Neural cell (in vitro differentiated cells): Measurements from ENCODE around the gene NEDD9. TPM values are rescaled to one million over a fixed set of nuclear protein-coding genes. Genes with fewer than 3 reads are reported as not detected.

Source experiments
- H2AFZ ChIP-seq: fragments of 200-600, 300-800 bp; sonication (generic), shearing (Covaris generic); 2 replicates; pipeline ENCODE4 v1.6.0; 2014; ENCODE audit warnings: low read depth, mild to moderate bottlenecking, antibody characterized with exemption, low read length, moderate library complexity
- H3F3A ChIP-seq: fragments of 200-600 bp; shearing (Covaris generic); 2 replicates; pipeline ENCODE4 v1.6.1; 2016; ENCODE audit warnings: mild to moderate bottlenecking, moderate library complexity, mixed read lengths, antibody characterized with exemption, low read length; ENCODE audit not compliant: insufficient read depth, poor library complexity, severe bottlenecking
- H3K27ac ChIP-seq: fragments of 200-600, 300-800 bp; sonication (generic), shearing (Covaris generic); 2 replicates; pipeline ENCODE4 v1.5.1; 2014; ENCODE audit warnings: mild to moderate bottlenecking, low read length, moderate library complexity
- H3K27me3 ChIP-seq: fragments of 300-800, 200-600 bp; sonication (generic), shearing (Covaris generic); 2 replicates; pipeline ENCODE4 v1.6.0; 2014; ENCODE audit warnings: mild to moderate bottlenecking, low read depth, low read length, moderate library complexity; ENCODE audit not compliant: insufficient read depth
- H3K36me3 ChIP-seq: fragments of 300-800, 200-600 bp; sonication (generic), shearing (Covaris generic); 2 replicates; pipeline ENCODE4 v1.5.1; 2014; ENCODE audit warnings: mild to moderate bottlenecking, antibody characterized with exemption, low read length, moderate library complexity; ENCODE audit not compliant: insufficient read depth
- H3K4me2 ChIP-seq: fragments of 300-800, 200-600 bp; sonication (generic), shearing (Covaris generic); 2 replicates; pipeline ENCODE4 v1.6.0; 2014; ENCODE audit warnings: mild to moderate bottlenecking, low read length
- H3K4me3 ChIP-seq: fragments of 300-800, 200-600 bp; sonication (generic), shearing (Covaris generic); 2 replicates; pipeline ENCODE4 v1.5.1; 2014; ENCODE audit warnings: mild to moderate bottlenecking, low read length, moderate library complexity
- H3K79me2 ChIP-seq: fragments of 200-600 bp; shearing (Covaris generic); replicated peaks from 2 replicates; pipeline ENCODE4 v1.6.0; 2014; ENCODE audit warnings: mild to moderate bottlenecking, low read length, moderate library complexity; ENCODE audit not compliant: insufficient read depth
- H3K9ac ChIP-seq: fragments of 300-800, 200-600 bp; sonication (generic), shearing (Covaris generic); 2 replicates; pipeline ENCODE4 v1.6.1; 2016; ENCODE audit warnings: mild to moderate bottlenecking, low read length, mixed read lengths
- H3K9me2 ChIP-seq: fragments of 200-600 bp; shearing (Covaris generic); 2 replicates; pipeline ENCODE4 v1.6.1; 2016; ENCODE audit warnings: mild to moderate bottlenecking, low read length, mixed read lengths; ENCODE audit not compliant: insufficient read depth
- H3K9me3 ChIP-seq: fragments of 200-600, 300-800 bp; sonication (generic), shearing (Covaris generic); 2 replicates; pipeline ENCODE4 v1.6.1; 2016; ENCODE audit warnings: mild to moderate bottlenecking, mixed run types, low read length, moderate library complexity, mixed read lengths
- H4K20me1 ChIP-seq: fragments of 200-600 bp; shearing (Covaris generic); 2 replicates; pipeline ENCODE4 v1.6.1; 2016; ENCODE audit warnings: mild to moderate bottlenecking, mixed run types; ENCODE audit not compliant: insufficient read depth
- EP300 ChIP-seq: fragments of 450-650 bp; conservative IDR thresholded peaks from 2 replicates; pipeline ENCODE4 v1.6.1; 2014; ENCODE audit warnings: antibody characterized with exemption, mild to moderate bottlenecking, moderate library complexity; ENCODE audit not compliant: poor library complexity, severe bottlenecking
- EZH2 ChIP-seq: fragments of 200-600, 300-800 bp; shearing (Covaris generic), sonication (generic); IDR thresholded peaks from 2 replicates; pipeline ENCODE4 v1.6.1; 2014; ENCODE audit warnings: antibody characterized with exemption, low read length, borderline replicate concordance, mild to moderate bottlenecking; ENCODE audit not compliant: insufficient read depth, poor library complexity, severe bottlenecking
- MXI1 ChIP-seq: fragments of 450-650 bp; conservative IDR thresholded peaks from 2 replicates; pipeline ENCODE4 v1.6.1; 2014; ENCODE audit warnings: antibody characterized with exemption, mild to moderate bottlenecking; ENCODE audit not compliant: poor library complexity, severe bottlenecking
- POLR2AphosphoS5 ChIP-seq: IDR thresholded peaks from 2 replicates; pipeline ENCODE4 v1.6.1; 2012
- RAD21 ChIP-seq: fragments of 450-650 bp; conservative IDR thresholded peaks from 2 replicates; pipeline ENCODE4 v1.6.1; 2014; ENCODE audit warnings: antibody characterized with exemption, mild to moderate bottlenecking, moderate library complexity
- REST ChIP-seq: IDR thresholded peaks from 2 replicates; pipeline ENCODE4 v1.6.1; 2012; ENCODE audit warnings: borderline replicate concordance
- SMC3 ChIP-seq: fragments of 450-650 bp; conservative IDR thresholded peaks from 2 replicates; pipeline ENCODE4 v1.6.1; 2014; ENCODE audit warnings: antibody characterized with exemption, mild to moderate bottlenecking, moderate library complexity; ENCODE audit not compliant: poor library complexity
- TAF1 ChIP-seq: IDR thresholded peaks from 2 replicates; pipeline ENCODE4 v1.6.1; 2012; ENCODE audit warnings: low read depth
- polyA plus RNA-seq: library from polyadenylated mRNA; depleted of rRNA; stranded (reverse); fragments of >200 nt; gene quantifications from 2 replicates; pipeline ENCODE4 v1.2.3, GENCODE V29; 2014
- TF ChIP-seq, protein P1 (sequence below): fragments of 450-650 bp; IDR thresholded peaks from 2 replicates; pipeline ENCODE4 v1.5.1; 2014; ENCODE audit warnings: antibody characterized with exemption, mild to moderate bottlenecking, moderate library complexity; ENCODE audit not compliant: poor library complexity, severe bottlenecking

The NEDD9 gene
- polyA plus RNA-seq, 1 donor from 2014 or later: 0.11 TPM

- H3K4me2 ChIP-seq: no peak overlapping the region
- H3F3A ChIP-seq: no peaks in the 10 kb centered on the region
These were observed 21.1 kb upstream of the NEDD9 start for GRCh38 chr6:11253594-11253993.

DNA sequence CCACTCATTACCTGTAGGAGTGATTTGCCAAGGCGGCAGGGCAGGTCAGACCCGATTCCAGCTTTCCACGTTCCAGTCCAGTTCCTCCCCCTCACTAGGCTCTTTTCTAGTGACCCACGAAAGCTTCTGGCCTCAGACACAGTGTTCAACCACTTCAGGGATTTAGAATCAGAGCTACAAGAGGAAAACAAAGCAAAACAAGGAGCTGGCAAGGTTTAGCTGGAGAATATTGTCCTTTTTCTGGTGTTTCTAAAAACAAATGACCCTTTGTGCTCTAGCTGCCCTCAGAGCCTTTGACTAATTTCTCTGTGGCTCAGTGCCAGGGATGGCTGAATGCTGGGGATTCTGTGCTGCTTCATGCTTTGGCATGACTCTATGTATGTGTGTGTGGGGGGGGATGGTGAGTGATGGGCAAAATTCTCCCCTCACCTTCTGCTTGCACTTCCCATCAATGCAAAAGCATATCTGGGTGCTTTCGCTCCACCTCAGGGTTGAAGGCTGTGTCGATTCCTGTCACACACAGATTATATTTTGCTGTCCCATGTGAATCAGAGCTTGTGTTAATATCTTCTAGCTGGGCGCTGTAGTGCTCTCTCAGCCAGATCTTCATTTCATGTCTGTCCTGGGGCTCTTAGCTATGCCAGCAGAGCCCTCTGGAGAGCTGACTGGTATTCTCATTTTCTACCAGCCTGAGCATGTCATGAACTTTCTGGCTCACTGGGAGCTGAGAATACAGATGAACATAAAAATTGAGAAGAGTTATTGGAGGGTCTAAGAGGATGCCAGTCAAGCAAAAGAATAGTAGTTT lies 19.3 kb upstream of the NEDD9 start:
- no peaks in the 10 kb centered on the region for H3K27me3 ChIP-seq
- no peaks in the 10 kb centered on the region for H3F3A ChIP-seq
- H3K9me2 ChIP-seq: no peaks in the 10 kb centered on the region
- no peak overlapping the region for H3K4me3 ChIP-seq
- H3K36me3 ChIP-seq: no peaks in the 10 kb centered on the region
- no peak overlapping the region for H2AFZ ChIP-seq
- H3K27ac ChIP-seq: no peak overlapping the region
- no peaks in the 10 kb centered on the region for H4K20me1 ChIP-seq
- no peaks in the 10 kb centered on the region for H3K9me3 ChIP-seq
- no peak overlapping the region for H3K4me2 ChIP-seq
- no peaks in the 10 kb centered on the region for H3K79me2 ChIP-seq
- no peak overlapping the region for H3K9ac ChIP-seq
- TF ChIP-seq POLR2AphosphoS5: no peak
- TF ChIP-seq MXI1: no peak
- no peak for TF ChIP-seq EP300
- no peak for TF ChIP-seq SMC3
- TF ChIP-seq EZH2: no peak
- no peak for TF ChIP-seq RAD21
- TF ChIP-seq REST: no peak
- TF ChIP-seq TAF1: no peak

More at GRCh38 chr6:11253594-11253993, 21.1 kb upstream of the NEDD9 start:
- no peak overlapping the region for H3K9ac ChIP-seq
- TF ChIP-seq REST: no peak
- TF ChIP-seq EZH2: no peak
- no peak for TF ChIP-seq TAF1
- TF ChIP-seq, protein P1, sequence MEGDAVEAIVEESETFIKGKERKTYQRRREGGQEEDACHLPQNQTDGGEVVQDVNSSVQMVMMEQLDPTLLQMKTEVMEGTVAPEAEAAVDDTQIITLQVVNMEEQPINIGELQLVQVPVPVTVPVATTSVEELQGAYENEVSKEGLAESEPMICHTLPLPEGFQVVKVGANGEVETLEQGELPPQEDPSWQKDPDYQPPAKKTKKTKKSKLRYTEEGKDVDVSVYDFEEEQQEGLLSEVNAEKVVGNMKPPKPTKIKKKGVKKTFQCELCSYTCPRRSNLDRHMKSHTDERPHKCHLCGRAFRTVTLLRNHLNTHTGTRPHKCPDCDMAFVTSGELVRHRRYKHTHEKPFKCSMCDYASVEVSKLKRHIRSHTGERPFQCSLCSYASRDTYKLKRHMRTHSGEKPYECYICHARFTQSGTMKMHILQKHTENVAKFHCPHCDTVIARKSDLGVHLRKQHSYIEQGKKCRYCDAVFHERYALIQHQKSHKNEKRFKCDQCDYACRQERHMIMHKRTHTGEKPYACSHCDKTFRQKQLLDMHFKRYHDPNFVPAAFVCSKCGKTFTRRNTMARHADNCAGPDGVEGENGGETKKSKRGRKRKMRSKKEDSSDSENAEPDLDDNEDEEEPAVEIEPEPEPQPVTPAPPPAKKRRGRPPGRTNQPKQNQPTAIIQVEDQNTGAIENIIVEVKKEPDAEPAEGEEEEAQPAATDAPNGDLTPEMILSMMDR: no peak
- no peaks in the 10 kb centered on the region for H3K27me3 ChIP-seq
- H3K9me3 ChIP-seq: no peaks in the 10 kb centered on the region
- H3K79me2 ChIP-seq: no peaks in the 10 kb centered on the region
- no peaks in the 10 kb centered on the region for H4K20me1 ChIP-seq
- no peak overlapping the region for H2AFZ ChIP-seq
- H3K4me3 ChIP-seq: no peak overlapping the region
- H3K27ac ChIP-seq: no peak overlapping the region
- H3K9me2 ChIP-seq: no peaks in the 10 kb centered on the region
- H3K36me3 ChIP-seq: no peaks in the 10 kb centered on the region
